HG03095 (cell line): ENCODE results near the gene CPA1.

Experiments
- ATAC-seq: cut with Tn5 transposase; IDR thresholded peaks from one replicate; pipeline ENCODE4 v1.9.1; 2021; ENCODE audit warnings: moderate library complexity; ENCODE audit not compliant: unreplicated experiment

CPA1 gene

GRCh38 chr7:130353196-130353595 lies 27.1 kb upstream of the CPA1 start:
- ATAC-seq = no peak

- ATAC-seq = no peak
These were observed 24.0 kb upstream of the CPA1 start for GRCh38 chr7:130356121-130356875.

GRCh38 chr7:130356876-130357611 lies 23.2 kb upstream of the CPA1 start:
- no peak for ATAC-seq

- no peak for ATAC-seq
These were observed 21.8 kb upstream of the CPA1 start for GRCh38 chr7:130358471-130358870.

GRCh38 chr7:130359276-130359857 lies 20.9 kb upstream of the CPA1 start:
- no peak for ATAC-seq

- no peak for ATAC-seq
These were observed 19.8 kb upstream of the CPA1 start for GRCh38 chr7:130360518-130360917.

- no peak for ATAC-seq
These were observed 18.6 kb upstream of the CPA1 start for GRCh38 chr7:130361681-130362080.

- no peak for ATAC-seq
These were observed 18.0 kb upstream of the CPA1 start for GRCh38 chr7:130362251-130362816.

- no peak for ATAC-seq
These were observed 17.1 kb upstream of the CPA1 start for GRCh38 chr7:130363026-130363847.

GRCh38 chr7:130364451-130364850 lies 15.8 kb upstream of the CPA1 start:
- ATAC-seq = no peak

- no peak for ATAC-seq
These were observed 15.2 kb upstream of the CPA1 start for GRCh38 chr7:130365088-130365487.

GRCh38 chr7:130365511-130366441 lies 14.5 kb upstream of the CPA1 start:
- ATAC-seq = peak; percentile 72

- ATAC-seq = no peak
These were observed 13.7 kb upstream of the CPA1 start for GRCh38 chr7:130366564-130366963.

- no peak for ATAC-seq
These were observed 13.1 kb upstream of the CPA1 start for GRCh38 chr7:130367088-130367755.

GRCh38 chr7:130367836-130368746 lies 12.2 kb upstream of the CPA1 start:
- ATAC-seq = no peak

GRCh38 chr7:130369110-130369711 lies 11.1 kb upstream of the CPA1 start:
- ATAC-seq = no peak

GRCh38 chr7:130369831-130370550 lies 10.3 kb upstream of the CPA1 start:
- no peak for ATAC-seq
